Stimulated activated CD4-positive, alpha-beta T cell treated with anti-CD3 and anti-CD28 coated beads, Interleukin-1b, Interleukin-23, amount 100 ng/mL, for 1 hour (primary cell): ENCODE measurements around the gene BRSK2.

Experiments used
- DNase-seq, 2 donors: peaks; one replicate each; pipeline ENCODE4 v3.0.0-alpha.2; 2020; ENCODE audit warnings: low read depth in 2 of 2

Gene BRSK2

GRCh38 chr11:1452744-1453143 lies 63.0 kb downstream of the BRSK2 start:
- DNase-seq: no peak

GRCh38 chr11:1453611-1454034 lies 63.9 kb downstream of the BRSK2 start:
- no peak for DNase-seq

GRCh38 chr11:1454576-1454975 lies 64.8 kb downstream of the BRSK2 start:
- DNase-seq: no peak

- no peak for DNase-seq
Measured at GRCh38 chr11:1455032-1455762, 65.5 kb downstream of the BRSK2 start.

GRCh38 chr11:1455763-1456060 lies 66.0 kb downstream of the BRSK2 start:
- no peak for DNase-seq

- DNase-seq: no peak
Measured at GRCh38 chr11:1456176-1456575, 66.4 kb downstream of the BRSK2 start.

- DNase-seq: no peak
Measured at GRCh38 chr11:1456596-1457325, 67.0 kb downstream of the BRSK2 start.

- DNase-seq: no peak
Measured at GRCh38 chr11:1457326-1457680, 67.6 kb downstream of the BRSK2 start.

- no peak for DNase-seq
Measured at GRCh38 chr11:1457856-1458255, 68.1 kb downstream of the BRSK2 start.

GRCh38 chr11:1458340-1459218 lies 68.8 kb downstream of the BRSK2 start:
- no peak for DNase-seq

- no peak for DNase-seq
Measured at GRCh38 chr11:1459219-1459575, 69.5 kb downstream of the BRSK2 start.

GRCh38 chr11:1459764-1460395 lies 70.1 kb downstream of the BRSK2 start:
- DNase-seq: no peak

- DNase-seq: no peak
Measured at GRCh38 chr11:1460396-1460985, 70.8 kb downstream of the BRSK2 start.

GRCh38 chr11:1460986-1461825 lies 71.5 kb downstream of the BRSK2 start:
- DNase-seq: no peak

GRCh38 chr11:1461826-1462697 lies 72.3 kb downstream of the BRSK2 start:
- DNase-seq: no peak

GRCh38 chr11:1462698-1462975 lies 72.9 kb downstream of the BRSK2 start:
- no peak for DNase-seq

GRCh38 chr11:1463056-1463455 lies 73.3 kb downstream of the BRSK2 start:
- DNase-seq: no peak

- DNase-seq: no peak
Measured at GRCh38 chr11:1466784-1467183, 77.0 kb downstream of the BRSK2 start.

- DNase-seq: no peak
Measured at GRCh38 chr11:1467270-1467669, 77.5 kb downstream of the BRSK2 start.

GRCh38 chr11:1468002-1468401 lies 78.3 kb downstream of the BRSK2 start:
- no peak for DNase-seq
